HepG2 (cell line): ENCODE results near the gene MCOLN1. TPM values are rescaled to one million over a fixed set of nuclear protein-coding genes. Genes with fewer than 3 reads are reported as not detected.
A peak's percentile ranks its signal among the peaks of the same experiment; 100 is the strongest.

ENCODE experiments used
- ARNTL ChIP-seq: sonication (generic); formaldehyde crosslinking; IDR thresholded peaks from 2 replicates; pipeline ENCODE4 v1.4.0; 2020; ENCODE audit warnings: mild to moderate bottlenecking, missing genetic modification reagents
- ATF7-NPFF ChIP-seq: sonication (generic); formaldehyde crosslinking; IDR thresholded peaks from 2 replicates; pipeline ENCODE4 v1.8.1; 2023; ENCODE audit warnings: mild to moderate bottlenecking, low read depth, missing genetic modification reagents, moderate library complexity
- BCL6 ChIP-seq: IDR thresholded peaks from 2 replicates; pipeline ENCODE4 v1.6.1; 2016; ENCODE audit warnings: missing genetic modification reagents, missing compliant biosample characterization
- ELF3 ChIP-seq: IDR thresholded peaks from 2 replicates; pipeline ENCODE4 v1.6.1; 2016; ENCODE audit warnings: missing genetic modification reagents, missing compliant biosample characterization
- FOXJ3 ChIP-seq: sonication (generic); formaldehyde crosslinking; IDR thresholded peaks from 2 replicates; pipeline ENCODE4 v1.4.0; 2020; ENCODE audit warnings: missing genetic modification reagents, mild to moderate bottlenecking, borderline replicate concordance
- HDAC2 ChIP-seq: sonication (generic); formaldehyde crosslinking; IDR thresholded peaks from 2 replicates; pipeline ENCODE4 v1.4.0; 2020; ENCODE audit warnings: missing genetic modification reagents
- HMGXB3 ChIP-seq: sonication (generic); formaldehyde crosslinking; IDR thresholded peaks from 2 replicates; pipeline ENCODE4 v1.4.0; 2020; ENCODE audit warnings: missing genetic modification reagents, borderline replicate concordance
- IKZF1 ChIP-seq: fragments of 450-650 bp; IDR thresholded peaks from 2 replicates; pipeline ENCODE4 v1.7.1; 2016
- IRF1 ChIP-seq: sonication (generic); formaldehyde crosslinking; IDR thresholded peaks from 2 replicates; pipeline ENCODE4 v1.4.0; 2020; ENCODE audit warnings: low read depth, mild to moderate bottlenecking, missing genetic modification reagents
- NR2F1 ChIP-seq, 2 experiments: fragments of 450-650 bp in 1 of 2; formaldehyde crosslinking in 1 of 2; IDR thresholded peaks; 2 replicates each; pipeline versions ENCODE4 v1.5.0 to v1.6.1; 2016 to 2020; ENCODE audit warnings: mild to moderate bottlenecking in 1 of 2, missing compliant biosample characterization in 1 of 2, missing genetic modification reagents in 1 of 2, moderate library complexity in 1 of 2
- PREB ChIP-seq: sonication (generic); formaldehyde crosslinking; IDR thresholded peaks from 2 replicates; pipeline ENCODE4 v1.4.0; 2020; ENCODE audit warnings: missing genetic modification reagents
- RXRB ChIP-seq: IDR thresholded peaks from 2 replicates; pipeline ENCODE4 v1.6.1; 2016; ENCODE audit warnings: borderline replicate concordance, missing genetic modification reagents, missing compliant biosample characterization
- SMAD3 ChIP-seq: sonication (generic); formaldehyde crosslinking; IDR thresholded peaks from 2 replicates; pipeline ENCODE4 v1.4.0; 2020; ENCODE audit warnings: missing genetic modification reagents
- ZBED4 ChIP-seq: sonication (generic); formaldehyde crosslinking; IDR thresholded peaks from 2 replicates; pipeline ENCODE4 v1.4.0; 2020; ENCODE audit warnings: missing genetic modification reagents, borderline replicate concordance
- ZC3H4 ChIP-seq: sonication (generic); formaldehyde crosslinking; IDR thresholded peaks from 2 replicates; pipeline ENCODE4 v1.4.0; 2020; ENCODE audit warnings: missing genetic modification reagents, borderline replicate concordance
- ZNF17 ChIP-seq: sonication (generic); formaldehyde crosslinking; IDR thresholded peaks from 2 replicates; pipeline ENCODE4 v1.5.0; 2020; ENCODE audit warnings: mild to moderate bottlenecking, missing genetic modification reagents
- polyA plus RNA-seq, 8 experiments: library from polyadenylated mRNA; depleted of rRNA in 3 of 8; stranded (reverse) in 7 of 8; unstranded in 1 of 8; fragments of >200 nt; fragmentation: Illumina TruSeq in 4 of 8; extraction: Trizol in 4 of 8; gene quantifications; 2 replicates each; pipeline versions ENCODE4 v1.2.1 to v1.2.3, GENCODE V29; 2011 to 2016; ENCODE audit warnings: low read depth in 4 of 8, missing spikeins in 1 of 8, mixed read lengths in 1 of 8; ENCODE audit not compliant: insufficient read depth in 1 of 8
- total RNA-seq, 5 experiments: library from RNA; depleted of rRNA; stranded (reverse); fragments of >200 nt; fragmentation: Illumina TruSeq; extraction: Trizol; gene quantifications; 2 replicates each; pipeline ENCODE4 v1.2.3, GENCODE V29; 2016; ENCODE audit warnings: low read depth in 1 of 5
- TF ChIP-seq, protein P1 (sequence below): sonication (generic); formaldehyde crosslinking; IDR thresholded peaks from 2 replicates; pipeline ENCODE4 v1.4.0; 2020; ENCODE audit warnings: missing genetic modification reagents

Gene MCOLN1
- total and polyA plus RNA-seq, 2 of the 13 experiments (the other 11 are each of a cell fraction or from before 2014, with no cell fraction given) = 3.4 to 15.7 TPM

DNA sequence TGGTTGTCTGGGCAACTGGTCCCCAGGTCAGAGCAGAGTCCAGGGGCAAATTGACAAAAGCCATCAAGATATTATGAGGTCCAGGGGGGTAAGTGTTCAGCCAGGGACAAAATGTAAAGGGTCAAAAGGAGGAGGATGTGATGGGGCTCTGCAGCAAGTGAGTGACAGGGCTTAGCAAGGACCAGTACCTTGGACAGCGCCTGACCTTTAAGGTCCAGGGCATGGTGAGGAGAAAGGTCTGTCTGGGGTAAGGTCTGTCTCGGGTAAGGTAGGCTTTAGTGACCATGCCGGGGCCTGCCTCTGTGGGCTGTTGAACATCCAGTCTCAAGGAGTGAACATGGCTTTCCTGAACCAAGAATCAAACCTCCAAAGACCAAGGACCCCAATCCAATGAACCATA is 12.8 kb upstream of the MCOLN1 start (continued):
- TF ChIP-seq ZC3H4 (CRISPR knock-in tag) (no peak), BCL6 (CRISPR knock-in tag) (no peak), RXRB (peak; percentile 53), IRF1 (CRISPR knock-in tag) (no peak), ZBED4 (peak; percentile 57; the same call in 1 of the 2 replicates), ELF3 (0 out of 2 replicates have a peak, but pooled peaks have one; percentile 25), HMGXB3 (CRISPR knock-in tag) (peak; percentile 73; the same call in 1 of the 2 replicates), ATF7-NPFF (CRISPR knock-in tag) (no peak), HDAC2 (peak; percentile 41; the same call in 1 of the 2 replicates), IKZF1 (no peak), PREB (CRISPR knock-in tag) (no peak), ARNTL (no peak), SMAD3 (CRISPR knock-in tag) (peak; percentile 66; the same call in 1 of the 2 replicates), FOXJ3 (CRISPR knock-in tag) (no peak), NR2F1 (CRISPR knock-in tag; IDR thresholded peaks at IDR 0.05) (peak; percentile 57 to 93; a peak in 3 of 4 replicates), ZNF17 (CRISPR knock-in tag) (no peak)
- TF ChIP-seq, protein P1, sequence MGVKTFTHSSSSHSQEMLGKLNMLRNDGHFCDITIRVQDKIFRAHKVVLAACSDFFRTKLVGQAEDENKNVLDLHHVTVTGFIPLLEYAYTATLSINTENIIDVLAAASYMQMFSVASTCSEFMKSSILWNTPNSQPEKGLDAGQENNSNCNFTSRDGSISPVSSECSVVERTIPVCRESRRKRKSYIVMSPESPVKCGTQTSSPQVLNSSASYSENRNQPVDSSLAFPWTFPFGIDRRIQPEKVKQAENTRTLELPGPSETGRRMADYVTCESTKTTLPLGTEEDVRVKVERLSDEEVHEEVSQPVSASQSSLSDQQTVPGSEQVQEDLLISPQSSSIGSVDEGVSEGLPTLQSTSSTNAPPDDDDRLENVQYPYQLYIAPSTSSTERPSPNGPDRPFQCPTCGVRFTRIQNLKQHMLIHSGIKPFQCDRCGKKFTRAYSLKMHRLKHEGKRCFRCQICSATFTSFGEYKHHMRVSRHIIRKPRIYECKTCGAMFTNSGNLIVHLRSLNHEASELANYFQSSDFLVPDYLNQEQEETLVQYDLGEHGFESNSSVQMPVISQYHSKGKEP = 0 out of 2 replicates have a peak, but pooled peaks have one; percentile 73
